GM12878 (cell line): ENCODE measurements around the gene DENND1A. TPM values are rescaled to one million over a fixed set of nuclear protein-coding genes. Genes with fewer than 3 reads are reported as not detected.

Experiments
- ATAC-seq: fragments of 200-7000 bp; cut with Tn5 transposase; 3 replicates; pipeline ENCODE4 v1.9.1; 2020; ENCODE audit warnings: mild to moderate bottlenecking, moderate library complexity
- BruUV-seq: library from RNA; stranded (reverse); fragments of 400-500 nt; replicated peaks from 2 replicates; lab custom pipeline; 2021; lab: Mats Ljungman, UMichigan
- CTCF ChIA-PET: fragments of 300-600 bp; sonication (Branson Sonifier 250); formaldehyde crosslinking; extraction: SDS; loops from one replicate; lab custom pipeline; 2021; ENCODE audit warnings: inconsistent platforms; lab: Yijun Ruan, JAX
- POLR2A ChIA-PET: fragments of 350-600 bp; formaldehyde crosslinking; extraction: SDS; loops from one replicate; lab custom pipeline; 2021; ENCODE audit warnings: inconsistent platforms; lab: Charles Lee
- RAD21 ChIA-PET: fragments of 300-600 bp; sonication (Branson Sonifier 250); formaldehyde crosslinking; loops from one replicate; lab custom pipeline; 2023; ENCODE audit warnings: antibody characterized with exemption; ENCODE audit not compliant: unreplicated experiment; lab: Charles Lee
- SMC1A ChIA-PET: fragments of 300-600 bp; sonication (Branson Sonifier 250); formaldehyde crosslinking; loops from one replicate; lab custom pipeline; 2023; ENCODE audit not compliant: unreplicated experiment, uncharacterized antibody; lab: Charles Lee
- DNase-seq: peaks from one replicate; pipeline ENCODE4 v3.0.0-alpha.2; 2011; ENCODE audit warnings: low read depth, low spot score
- FAIRE-seq: peaks from 3 replicates; lab custom pipeline; 2011; peaks lifted over from hg19 to GRCh38; lab: Jason Lieb, UNC
- H2AFZ ChIP-seq: 2 replicates; pipeline ENCODE4 v1.6.0; 2011; ENCODE audit warnings: low read depth, low read length, control low read depth; ENCODE audit not compliant: control insufficient read depth
- H3K27ac ChIP-seq: 2 replicates; pipeline ENCODE4 v1.5.1; 2011; ENCODE audit warnings: control low read depth; ENCODE audit not compliant: control insufficient read depth, insufficient read depth
- H3K27me3 ChIP-seq, 2 experiments: replicated peaks in 1 of 2; 2 replicates each; pipeline versions ENCODE4 v1.6.0 to v1.6.1; 2011; ENCODE audit warnings: low read length in 1 of 2; ENCODE audit not compliant: control insufficient read depth in 2 of 2, insufficient read depth in 2 of 2
- H3K36me3 ChIP-seq, 2 experiments: 2 replicates each; pipeline ENCODE4 v1.5.1; 2011; ENCODE audit warnings: low read length in 1 of 2; ENCODE audit not compliant: control insufficient read depth in 2 of 2, insufficient read depth in 2 of 2
- H3K4me1 ChIP-seq: 2 replicates; pipeline ENCODE4 v1.6.1; 2011; ENCODE audit warnings: mild to moderate bottlenecking, low read length, moderate library complexity, mixed read lengths; ENCODE audit not compliant: control insufficient read depth, insufficient read depth
- H3K4me2 ChIP-seq: 2 replicates; pipeline ENCODE4 v1.6.0; 2011; ENCODE audit warnings: control low read depth; ENCODE audit not compliant: control insufficient read depth, insufficient read depth
- H3K4me3 ChIP-seq: fragments of 200-600 bp; sonication (generic); 2 replicates; pipeline ENCODE4 v1.5.1; 2016
- H3K79me2 ChIP-seq: 2 replicates; pipeline ENCODE4 v1.6.0; 2011; ENCODE audit warnings: low read length; ENCODE audit not compliant: control insufficient read depth, insufficient read depth
- H3K9ac ChIP-seq: 2 replicates; pipeline ENCODE4 v1.8.0; 2011; ENCODE audit warnings: low read length, control low read depth, mixed read lengths; ENCODE audit not compliant: control insufficient read depth, insufficient read depth
- H3K9me3 ChIP-seq: replicated peaks from 3 replicates; pipeline ENCODE4 v1.5.1; 2011; ENCODE audit warnings: mild to moderate bottlenecking, low read length; ENCODE audit not compliant: control insufficient read depth, insufficient read depth
- H4K20me1 ChIP-seq: 2 replicates; pipeline ENCODE4 v1.6.0; 2011; ENCODE audit not compliant: control insufficient read depth, insufficient read depth
- MYC ChIP-seq: IDR thresholded peaks from 2 replicates; pipeline ENCODE4 v1.6.1; 2011; ENCODE audit warnings: mild to moderate bottlenecking, low read length, moderate library complexity, inconsistent platforms; ENCODE audit not compliant: insufficient read depth, insufficient replicate concordance, insufficient read length, severe bottlenecking
- SP1 ChIP-seq: IDR thresholded peaks from one replicate; pipeline ENCODE4 v1.6.1; 2011; ENCODE audit warnings: low read depth, low read length
- ZNF687 ChIP-seq: fragments of 450-650 bp; IDR thresholded peaks from 2 replicates; pipeline ENCODE4 v1.6.1; 2017; ENCODE audit warnings: mild to moderate bottlenecking, moderate library complexity
- WGBS: methylation state at CpG from one replicate; pipeline ENCODE4 v1.1.6; 2016; ENCODE audit warnings: low lambda C conversion rate; ENCODE audit not compliant: insufficient replicate concordance, insufficient coverage; ENCODE audit errors: missing lambda C conversion rate; 5-methylcytosine and 5-hydroxymethylcytosine counted together
- in situ Hi-C: fragments of 300-500 bp; cut with MboI; formaldehyde crosslinking; loops from 9 replicates; pipeline ENCODE4 v1.14.3; 2018; ENCODE audit warnings: mixed read lengths
- intact Hi-C: fragments of 100-400 bp; cut with micrococcal nuclease; formaldehyde crosslinking; loops from one replicate; pipeline ENCODE4 v1.14.2; 2022; ENCODE audit not compliant: unreplicated experiment
- polyA plus RNA-seq, 11 experiments: library from polyadenylated mRNA; depleted of rRNA in 4 of 11; unstranded in 6 of 11; stranded (reverse) in 5 of 11; fragments of >200 nt; fragmentation: Nextera tagmentation in 4 of 11; fragmentation: Illumina TruSeq in 1 of 11; extraction: Ambion mirVana in 4 of 11; extraction: Trizol in 1 of 11; gene quantifications; 1 replicate in 1 of 11; 2 replicates in 10 of 11; pipeline versions ENCODE4 v1.2.1 to v1.2.3, GENCODE V29; 2011 to 2016; ENCODE audit warnings: inconsistent platforms in 2 of 11, missing spikeins in 2 of 11, low read depth in 1 of 11
- total RNA-seq, 4 experiments: library from RNA; depleted of rRNA in 3 of 4; stranded (reverse); fragments of >200 nt in 3 of 4; fragmentation: Illumina TruSeq in 1 of 4; extraction: Trizol in 1 of 4; gene quantifications; 2 replicates each; pipeline versions ENCODE4 v1.2.1 to v1.2.3, GENCODE V29; 2013 to 2021

Gene DENND1A
- total and polyA plus RNA-seq, 10 of the 15 experiments (the other 5 are each of a cell fraction or from before 2014, with no cell fraction given): 14.1 to 48.6 (median 35.2) TPM

- no peaks in the 10 kb centered on the region for H3K9me3 ChIP-seq
- ChIA-PET RAD21 (no interaction called here), POLR2A (no interaction called here), SMC1A (no interaction called here), CTCF (no interaction called here)
- DNase-seq (no peak), FAIRE-seq (no peak), ATAC-seq (no peak)
- no peak overlapping the region for H2AFZ ChIP-seq
- no peaks in the 10 kb centered on the region for H3K4me1 ChIP-seq
- H3K27ac ChIP-seq: no peak overlapping the region
- WGBS: 96% methylated on average over 4 of the region's 4 CpGs
- H4K20me1 ChIP-seq: no peaks in the 10 kb centered on the region
- no peak overlapping the region for H3K9ac ChIP-seq
- no peaks in the 10 kb centered on the region for H3K79me2 ChIP-seq
- no peaks in the 10 kb centered on the region for H3K27me3 ChIP-seq
- BruUV-seq: no TSS peak
- H3K4me3 ChIP-seq: no peak overlapping the region
- H3K36me3 ChIP-seq: peaks cover 3 to 5% of the 10 kb centered on the region in 2 experiments; a peak in 2 of 4 replicates
- no peak for TF ChIP-seq MYC
- TF ChIP-seq SP1: no peak
- TF ChIP-seq ZNF687: no peak
- H3K4me2 ChIP-seq: no peak overlapping the region
- intact Hi-C loops: no loop called here
- in situ Hi-C loops: no loop called here
These were observed 510.8 kb downstream of the DENND1A start for GRCh38 chr9:123419091-123419490.
